Osteocyte (in vitro differentiated cells): Measurements from ENCODE around the gene SETD9. TPM values are rescaled to one million over a fixed set of nuclear protein-coding genes. Genes with fewer than 3 reads are reported as not detected.

Experiments
- DNase-seq: peaks from one replicate; pipeline ENCODE4 v3.0.0; 2021; ENCODE audit warnings: mixed read lengths; ENCODE audit not compliant: unreplicated experiment; ENCODE audit errors: extremely low spot score
- H3K27ac Mint-ChIP-seq: one replicate; pipeline ENCODE4 v1.8.0; 2021; ENCODE audit warnings: mild to moderate bottlenecking, mixed read lengths; ENCODE audit not compliant: unreplicated experiment
- H3K27me3 Mint-ChIP-seq: one replicate; pipeline ENCODE4 v1.8.0; 2021; ENCODE audit warnings: mixed read lengths; ENCODE audit not compliant: unreplicated experiment
- H3K36me3 Mint-ChIP-seq: one replicate; pipeline ENCODE4 v1.8.0; 2021; ENCODE audit warnings: mixed read lengths; ENCODE audit not compliant: unreplicated experiment
- H3K4me1 Mint-ChIP-seq: one replicate; pipeline ENCODE4 v1.8.0; 2021; ENCODE audit warnings: mixed read lengths; ENCODE audit not compliant: unreplicated experiment
- H3K4me3 Mint-ChIP-seq: one replicate; pipeline ENCODE4 v1.8.0; 2021; ENCODE audit warnings: mild to moderate bottlenecking, moderate library complexity, mixed read lengths; ENCODE audit not compliant: unreplicated experiment
- H3K9me3 Mint-ChIP-seq: one replicate; pipeline ENCODE4 v1.8.0; 2021; ENCODE audit warnings: mixed read lengths; ENCODE audit not compliant: unreplicated experiment
- CTCF ChIP-seq: fragments of 200-600 bp; sonication (generic); IDR thresholded peaks from 2 replicates; pipeline ENCODE4 v1.5.0; 2021; ENCODE audit warnings: antibody characterized with exemption, mild to moderate bottlenecking, moderate library complexity
- long read RNA-seq: library from polyadenylated mRNA; unstranded; transcript quantifications from one replicate; pipeline ENCODE4 v2.0.0, GENCODE V29; 2021
- total RNA-seq: library from RNA; stranded (reverse); gene quantifications from 2 replicates; pipeline ENCODE4 v1.2.1, GENCODE V29; 2021

SETD9 gene
- total RNA-seq = 10.1 and 11.0 TPM in 2 replicates
- long read RNA-seq, transcript SETD9-201 (6 exons, 1,619 nt) = major isoform, 16 of 20 reads
- long read RNA-seq, partial matches to known transcripts = 0 of 20 reads
- long read RNA-seq, other reads (novel, unspliced or antisense) = 3 of 20 reads

- no peaks in the 10 kb centered on the region for H3K36me3 Mint-ChIP-seq
- peak; percentile 99 for DNase-seq
- H3K27me3 Mint-ChIP-seq = no peaks in the 10 kb centered on the region
- peaks cover 14% of the 10 kb centered on the region for H3K4me1 Mint-ChIP-seq
- peak within 1 kb of the TSS; percentile 98 for H3K27ac Mint-ChIP-seq
- no peak for TF ChIP-seq CTCF
- H3K4me3 Mint-ChIP-seq = peak within 1 kb of the TSS; percentile 85
- H3K9me3 Mint-ChIP-seq = no peaks in the 10 kb centered on the region
Observed at GRCh38 chr5:56909294-56910209, at the start of gene SETD9. Gene SETD9, plus strand, starts transcription at chr5:56909596. Its CDS starts 50 bp downstream, at chr5:56909646.

- Mint-ChIP-seq H3K36me3 (peaks cover 38% of the 10 kb centered on the region), H3K9me3 (no peaks in the 10 kb centered on the region), H3K27ac (no peak overlapping the region), H3K27me3 (no peaks in the 10 kb centered on the region), H3K4me3 (no peak overlapping the region), H3K4me1 (no peaks in the 10 kb centered on the region)
- DNase-seq = no peak
- no peak for TF ChIP-seq CTCF
Observed at GRCh38 chr5:56861893-56862485, 47.4 kb upstream of the SETD9 start.

GRCh38 chr5:56862909-56863308 lies 46.5 kb upstream of the SETD9 start:
- Mint-ChIP-seq H3K36me3 (peaks cover 42% of the 10 kb centered on the region), H3K9me3 (no peaks in the 10 kb centered on the region), H3K4me1 (no peaks in the 10 kb centered on the region), H3K27me3 (no peaks in the 10 kb centered on the region), H3K27ac (no peak overlapping the region), H3K4me3 (no peak overlapping the region)
- DNase-seq = no peak
- no peak for TF ChIP-seq CTCF

GRCh38 chr5:56871777-56872176 lies 37.6 kb upstream of the SETD9 start:
- no peaks in the 10 kb centered on the region for H3K27me3 Mint-ChIP-seq
- TF ChIP-seq CTCF = no peak
- no peak overlapping the region for H3K27ac Mint-ChIP-seq
- no peak overlapping the region for H3K4me3 Mint-ChIP-seq
- no peaks in the 10 kb centered on the region for H3K4me1 Mint-ChIP-seq
- peaks cover 55% of the 10 kb centered on the region for H3K36me3 Mint-ChIP-seq
- H3K9me3 Mint-ChIP-seq = no peaks in the 10 kb centered on the region
- DNase-seq = no peak

GRCh38 chr5:56873056-56873455 lies 36.3 kb upstream of the SETD9 start:
- H3K9me3 Mint-ChIP-seq = no peaks in the 10 kb centered on the region
- no peak overlapping the region for H3K27ac Mint-ChIP-seq
- no peak for DNase-seq
- no peaks in the 10 kb centered on the region for H3K4me1 Mint-ChIP-seq
- no peak overlapping the region for H3K4me3 Mint-ChIP-seq
- H3K36me3 Mint-ChIP-seq = peaks cover 58% of the 10 kb centered on the region
- no peaks in the 10 kb centered on the region for H3K27me3 Mint-ChIP-seq
- TF ChIP-seq CTCF = no peak
